ENCODE results near the gene C17orf78.
"Not testable (repeated sequence)": the region's sequence is repeated elsewhere in the genome, so short reads cannot be mapped to it uniquely, and the experiment has no call there.

Gene C17orf78

GRCh38 chr17:37356796-37357569 is 18.8 kb upstream of the C17orf78 start:
- H3K4me1 ChIP-seq (ENCODE audit: control insufficient read depth, insufficient read depth, low read depth, low read length); H3K14ac ChIP-seq (ENCODE audit: low read length in 2 of 2); H3K27me3 ChIP-seq (ENCODE audit: control insufficient read depth in 1 of 2, insufficient read depth in 1 of 2, low read length in 2 of 2); H2BK12ac ChIP-seq (ENCODE audit: low read length in 2 of 2); H4K8ac ChIP-seq (ENCODE audit: low read length); H2AK5ac ChIP-seq (ENCODE audit: low read length, severe bottlenecking); H2AFZ ChIP-seq (ENCODE audit: low read depth, low read length); H2BK5ac ChIP-seq (ENCODE audit: low read depth, low read length, poor library complexity, severe bottlenecking); H3K23ac ChIP-seq (ENCODE audit: low read length in 2 of 2); H3K27ac ChIP-seq (ENCODE audit: low read length, poor library complexity, severe bottlenecking); H4K91ac ChIP-seq (ENCODE audit: low read length); H3K79me1 ChIP-seq (replicated peaks; ENCODE audit: low read length, poor library complexity, severe bottlenecking); H3K18ac ChIP-seq (ENCODE audit: low read depth in 1 of 2, low read length in 2 of 2); H3K4ac ChIP-seq (ENCODE audit: low read depth in 1 of 2, low read length in 2 of 2); H2BK120ac ChIP-seq (ENCODE audit: low read depth, low read length); H3K4me2 ChIP-seq (ENCODE audit: low read length, poor library complexity, severe bottlenecking); DNase-seq; H3K9me3 ChIP-seq (ENCODE audit: control insufficient read depth, low read length); H2BK15ac ChIP-seq (ENCODE audit: low read depth, poor library complexity, severe bottlenecking): not testable (repeated sequence)
- Histone ChIP-seq H3K36me3 (ENCODE audit: control insufficient read depth in 1 of 2, insufficient read depth in 2 of 2, low read depth in 1 of 2, low read length in 2 of 2) (peaks cover 0 to 11% of the 10 kb centered on the region in 2 experiments), H3K4me3 (ENCODE audit: insufficient read depth in 1 of 2, low read depth in 1 of 2, low read length in 2 of 2) (peak overlapping the region in 1 of 2 experiments; percentile 84), H3K9ac (ENCODE audit: low read length) (peak overlapping the region; percentile 90)
- WGBS, result 95% methylated on average over 12 of the region's 12 CpGs

- H3K4me3 ChIP-seq (ENCODE audit: insufficient read depth in 1 of 2, low read depth in 1 of 2, low read length in 2 of 2), result peak overlapping the region; percentile 84 to 96
- H3K36me3 ChIP-seq (ENCODE audit: control insufficient read depth in 1 of 2, insufficient read depth in 2 of 2, low read depth in 1 of 2, low read length in 2 of 2), result peaks cover 0 to 11% of the 10 kb centered on the region in 2 experiments
- no peaks in the 10 kb centered on the region for H3K27me3 ChIP-seq (ENCODE audit: control insufficient read depth in 1 of 2, insufficient read depth in 1 of 2, low read length in 2 of 2)
- H3K4me1 ChIP-seq (ENCODE audit: control insufficient read depth, insufficient read depth, low read depth, low read length), result peaks cover 5% of the 10 kb centered on the region
- no peak overlapping the region for H2BK5ac ChIP-seq (ENCODE audit: low read depth, low read length, poor library complexity, severe bottlenecking)
- H4K91ac ChIP-seq (ENCODE audit: low read length), result peak overlapping the region; percentile 83
- peak overlapping the region; percentile 90 for H3K9ac ChIP-seq (ENCODE audit: low read length)
- H3K14ac ChIP-seq (ENCODE audit: low read length in 2 of 2), result peak overlapping the region in 1 of 2 experiments; percentile 98
- H4K8ac ChIP-seq (ENCODE audit: low read length), result no peak overlapping the region
- peak overlapping the region; percentile 91 for H2BK15ac ChIP-seq (ENCODE audit: low read depth, poor library complexity, severe bottlenecking)
- peak overlapping the region; percentile 39 for H2AFZ ChIP-seq (ENCODE audit: low read depth, low read length)
- WGBS, result 2% methylated on average over 19 of the region's 21 CpGs
- peaks cover 6% of the 10 kb centered on the region for H3K79me1 ChIP-seq (replicated peaks; ENCODE audit: low read length, poor library complexity, severe bottlenecking)
- peak overlapping the region; percentile 89 to 97 for H3K4ac ChIP-seq (ENCODE audit: low read depth in 1 of 2, low read length in 2 of 2)
- DNase-seq, result peak; percentile 84
- peak overlapping the region in 1 of 2 experiments; percentile 96 for H3K23ac ChIP-seq (ENCODE audit: low read length in 2 of 2)
- H3K9me3 ChIP-seq (ENCODE audit: control insufficient read depth, low read length), result no peaks in the 10 kb centered on the region
- H3K18ac ChIP-seq (ENCODE audit: low read depth in 1 of 2, low read length in 2 of 2), result peak overlapping the region; percentile 78 to 98
- H3K4me2 ChIP-seq (ENCODE audit: low read length, poor library complexity, severe bottlenecking), result peak overlapping the region; percentile 73
- peak overlapping the region; percentile 75 for H3K27ac ChIP-seq (ENCODE audit: low read length, poor library complexity, severe bottlenecking)
- H2AK5ac ChIP-seq (ENCODE audit: low read length, severe bottlenecking), result no peak overlapping the region
- H2BK120ac ChIP-seq (ENCODE audit: low read depth, low read length), result peak overlapping the region; percentile 29
- H2BK12ac ChIP-seq (ENCODE audit: low read length in 2 of 2), result peak overlapping the region in 1 of 2 experiments; percentile 95
Measured at GRCh38 chr17:37358098-37358829, 17.5 kb upstream of the C17orf78 start.

- no peaks in the 10 kb centered on the region for H3K9me3 ChIP-seq (ENCODE audit: control insufficient read depth, low read length)
- H3K36me3 ChIP-seq (ENCODE audit: control insufficient read depth in 1 of 2, insufficient read depth in 2 of 2, low read depth in 1 of 2, low read length in 2 of 2), result peaks cover 0 to 6% of the 10 kb centered on the region in 2 experiments
- peak overlapping the region in 1 of 2 experiments; percentile 96 for H3K23ac ChIP-seq (ENCODE audit: low read length in 2 of 2)
- peaks cover 5% of the 10 kb centered on the region for H3K4me1 ChIP-seq (ENCODE audit: control insufficient read depth, insufficient read depth, low read depth, low read length)
- DNase-seq, result peak; percentile 95
- H2AK5ac ChIP-seq (ENCODE audit: low read length, severe bottlenecking), result no peak overlapping the region
- H2BK15ac ChIP-seq (ENCODE audit: low read depth, poor library complexity, severe bottlenecking), result peak overlapping the region; percentile 91
- peak overlapping the region; percentile 94 to 98 for H3K18ac ChIP-seq (ENCODE audit: low read depth in 1 of 2, low read length in 2 of 2)
- H2BK120ac ChIP-seq (ENCODE audit: low read depth, low read length), result peak overlapping the region; percentile 99
- H3K4me2 ChIP-seq (ENCODE audit: low read length, poor library complexity, severe bottlenecking), result peak overlapping the region; percentile 73
- peak overlapping the region; percentile 83 for H2AFZ ChIP-seq (ENCODE audit: low read depth, low read length)
- peak overlapping the region; percentile 84 for H4K91ac ChIP-seq (ENCODE audit: low read length)
- H4K8ac ChIP-seq (ENCODE audit: low read length), result peak overlapping the region; percentile 93
- WGBS, result 1% methylated on average over 52 of the region's 88 CpGs
- peak overlapping the region; percentile 89 to 97 for H3K4ac ChIP-seq (ENCODE audit: low read depth in 1 of 2, low read length in 2 of 2)
- peak overlapping the region; percentile 84 to 96 for H3K4me3 ChIP-seq (ENCODE audit: insufficient read depth in 1 of 2, low read depth in 1 of 2, low read length in 2 of 2)
- peak overlapping the region in 1 of 2 experiments; percentile 98 for H3K14ac ChIP-seq (ENCODE audit: low read length in 2 of 2)
- peaks cover 4% of the 10 kb centered on the region for H3K79me1 ChIP-seq (replicated peaks; ENCODE audit: low read length, poor library complexity, severe bottlenecking)
- peak overlapping the region; percentile 90 for H3K9ac ChIP-seq (ENCODE audit: low read length)
- H2BK12ac ChIP-seq (ENCODE audit: low read length in 2 of 2), result peak overlapping the region; percentile 76 to 95
- H3K27me3 ChIP-seq (ENCODE audit: control insufficient read depth in 1 of 2, insufficient read depth in 1 of 2, low read length in 2 of 2), result no peaks in the 10 kb centered on the region
- peak overlapping the region; percentile 75 for H3K27ac ChIP-seq (ENCODE audit: low read length, poor library complexity, severe bottlenecking)
- H2BK5ac ChIP-seq (ENCODE audit: low read depth, low read length, poor library complexity, severe bottlenecking), result no peak overlapping the region
Measured at GRCh38 chr17:37358830-37359681, 16.7 kb upstream of the C17orf78 start.

All from mesenchymal stem cell (in vitro differentiated cells and primary cell).